ENCODE results near the gene OSBPL2. TPM values are rescaled to one million over a fixed set of nuclear protein-coding genes. Genes with fewer than 3 reads are reported as not detected.

Gene OSBPL2
- total and polyA plus RNA-seq, 3 donors from 2014 or later, result 48.5 to 57.2 (median 49.8) TPM

GRCh38 chr20:62266851-62267250 is 28.5 kb downstream of the OSBPL2 start:
- DNase-seq, result no peak
- no peak overlapping the region for H3K4me3 ChIP-seq
- H3K27ac ChIP-seq, result no peak overlapping the region
- no peaks in the 10 kb centered on the region for H3K36me3 ChIP-seq (ENCODE audit: low read depth, missing control alignments)
- no peaks in the 10 kb centered on the region for H3K27me3 ChIP-seq
- WGBS, 2 donors, result 84 to 85% methylated on average over 13 of the region's 13 CpGs
- H3K4me1 ChIP-seq, result peaks cover 13% of the 10 kb centered on the region
- intact Hi-C loops (cut with DNase I; ENCODE audit: low total_unique reads), result no loop called here
- TF ChIP-seq POLR2A (IDR thresholded peaks at IDR 0.05), result no peak
- TF ChIP-seq CTCF (IDR thresholded peaks at IDR 0.05), result no peak
- no peaks in the 10 kb centered on the region for H3K9me3 ChIP-seq

DNA sequence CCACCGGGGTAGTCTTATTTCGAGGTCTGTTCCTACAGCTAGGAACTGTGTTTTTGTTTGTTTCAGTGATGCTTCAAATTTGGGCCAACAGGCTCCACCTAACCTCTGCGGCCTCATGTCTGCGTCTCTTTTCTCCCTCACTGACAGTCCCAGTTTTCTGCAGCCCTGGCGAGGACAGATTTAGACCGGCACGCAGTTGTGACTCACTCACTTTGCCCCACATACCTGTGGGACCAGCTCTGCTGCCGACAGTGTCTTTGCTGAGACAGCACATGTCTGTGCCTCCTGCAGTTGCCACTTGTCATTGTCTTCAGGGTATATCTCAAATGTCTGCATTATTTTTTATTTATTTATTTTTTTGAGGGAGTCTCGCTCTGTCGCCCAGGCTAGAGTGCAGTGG is 29.2 kb downstream of the OSBPL2 start:
- H3K4me3 ChIP-seq, result no peak overlapping the region
- intact Hi-C loops (cut with DNase I; ENCODE audit: low total_unique reads), result no loop called here
- DNase-seq, result no peak
- H3K27ac ChIP-seq, result no peak overlapping the region
- no peaks in the 10 kb centered on the region for H3K27me3 ChIP-seq
- TF ChIP-seq CTCF (IDR thresholded peaks at IDR 0.05) (no peak), POLR2A (IDR thresholded peaks at IDR 0.05) (no peak)
- H3K9me3 ChIP-seq, result no peaks in the 10 kb centered on the region
- 88 to 98% methylated on average over 10 of the region's 10 CpGs for WGBS, 2 donors
- H3K4me1 ChIP-seq, result peaks cover 13% of the 10 kb centered on the region
- H3K36me3 ChIP-seq (ENCODE audit: low read depth, missing control alignments), result no peaks in the 10 kb centered on the region

DNA sequence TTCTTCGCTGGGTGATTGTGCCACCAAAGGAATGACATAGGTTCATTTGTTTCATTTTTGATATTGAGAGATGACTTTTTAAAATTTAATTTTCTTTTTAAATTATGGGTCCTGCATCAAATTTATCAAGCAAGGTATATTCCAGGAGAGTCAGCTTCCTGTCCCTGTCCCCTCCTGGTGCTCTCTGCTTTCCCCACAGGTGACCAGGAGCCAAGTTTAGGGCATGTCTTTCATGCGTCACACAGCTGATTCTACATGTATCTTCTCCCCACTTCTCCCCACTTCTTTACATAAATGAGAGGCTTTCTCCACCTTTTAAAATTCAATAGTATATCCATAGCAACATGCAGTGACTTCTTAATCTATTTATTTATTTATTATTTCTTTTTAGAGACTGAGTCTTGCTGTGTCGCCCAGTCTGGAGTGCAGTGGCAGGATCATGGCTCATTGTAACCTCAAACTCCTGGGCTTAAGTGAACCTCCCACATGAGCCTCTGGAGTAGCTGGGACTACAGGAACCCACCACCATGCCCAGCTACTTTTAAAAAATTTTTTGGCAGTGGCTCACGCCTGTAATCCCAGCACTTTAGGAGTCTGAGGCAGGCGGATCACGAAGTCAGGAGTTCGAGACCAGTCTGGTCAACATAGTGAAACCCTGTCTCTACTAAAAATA is 30.0 kb downstream of the OSBPL2 start:
- Histone ChIP-seq H3K9me3 (no peaks in the 10 kb centered on the region), H3K36me3 (ENCODE audit: low read depth, missing control alignments) (no peaks in the 10 kb centered on the region), H3K4me1 (peaks cover 13% of the 10 kb centered on the region), H3K27ac (no peak overlapping the region), H3K27me3 (no peaks in the 10 kb centered on the region), H3K4me3 (no peak overlapping the region)
- TF ChIP-seq POLR2A (IDR thresholded peaks at IDR 0.05) (no peak), CTCF (IDR thresholded peaks at IDR 0.05) (no peak)
- intact Hi-C loops (cut with DNase I; ENCODE audit: low total_unique reads), result no loop called here
- DNase-seq, result no peak
- 82 to 84% methylated on average over 7 of the region's 7 CpGs for WGBS, 2 donors

DNA sequence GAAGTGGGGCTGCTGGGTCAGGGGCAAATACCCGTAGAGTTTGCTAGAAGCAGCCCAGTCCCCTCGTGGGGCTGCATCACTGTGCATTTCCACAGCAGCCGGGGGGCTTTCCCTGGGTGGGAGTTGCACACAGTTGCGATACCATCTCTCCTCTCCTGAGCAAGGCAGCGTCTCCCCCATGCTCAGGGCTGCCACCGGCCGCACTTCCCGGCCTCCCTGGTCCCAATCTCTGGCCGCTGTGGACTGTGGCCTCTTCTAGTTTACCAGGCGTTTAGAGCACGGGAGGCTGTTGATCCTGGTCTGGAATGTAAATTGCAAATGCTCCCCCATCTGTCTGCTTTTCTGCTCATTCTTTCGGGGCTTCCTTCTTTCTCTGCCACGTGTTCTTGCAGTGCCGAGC is 31.1 kb downstream of the OSBPL2 start:
- intact Hi-C loops (cut with DNase I; ENCODE audit: low total_unique reads), result no loop called here
- no peak overlapping the region for H3K27ac ChIP-seq
- WGBS, 2 donors, result 37 to 53% methylated on average over 10 to 14 of the region's 14 CpGs
- H3K9me3 ChIP-seq, result no peaks in the 10 kb centered on the region
- TF ChIP-seq CTCF (IDR thresholded peaks at IDR 0.05) (no peak), POLR2A (IDR thresholded peaks at IDR 0.05) (no peak)
- H3K27me3 ChIP-seq, result no peaks in the 10 kb centered on the region
- no peak overlapping the region for H3K4me3 ChIP-seq
- H3K4me1 ChIP-seq, result peaks cover 19% of the 10 kb centered on the region
- H3K36me3 ChIP-seq (ENCODE audit: low read depth, missing control alignments), result no peaks in the 10 kb centered on the region
- no peak for DNase-seq

GRCh38 chr20:62269871-62270270 is 31.6 kb downstream of the OSBPL2 start:
- Histone ChIP-seq H3K4me3 (no peak overlapping the region), H3K27ac (no peak overlapping the region), H3K9me3 (no peaks in the 10 kb centered on the region), H3K27me3 (no peaks in the 10 kb centered on the region), H3K36me3 (ENCODE audit: low read depth, missing control alignments) (no peaks in the 10 kb centered on the region), H3K4me1 (peaks cover 24% of the 10 kb centered on the region)
- no peak for TF ChIP-seq CTCF (IDR thresholded peaks at IDR 0.05)
- TF ChIP-seq POLR2A (IDR thresholded peaks at IDR 0.05), result no peak
- DNase-seq, result peak; percentile 67
- WGBS, 2 donors, result 53 to 65% methylated on average over 9 to 17 of the region's 17 CpGs
- intact Hi-C loops (cut with DNase I; ENCODE audit: low total_unique reads), result no loop called here

Data from testis (tissue), 3 donors.